GM18499 (cell line): ENCODE data around the gene ERICH3.

Source experiments
- ATAC-seq: cut with Tn5 transposase; IDR thresholded peaks from one replicate; pipeline ENCODE4 v1.9.1; 2021; ENCODE audit warnings: moderate number of reproducible peaks; ENCODE audit not compliant: insufficient read depth, unreplicated experiment

Gene ERICH3

GRCh38 chr1:74593887-74594866 is 79.4 kb downstream of the ERICH3 start:
- ATAC-seq: no peak

- ATAC-seq: no peak
Measured at GRCh38 chr1:74592580-74593355, 80.8 kb downstream of the ERICH3 start.

- no peak for ATAC-seq
Measured at GRCh38 chr1:74591949-74592348, 81.6 kb downstream of the ERICH3 start.

- no peak for ATAC-seq
Measured at GRCh38 chr1:74590288-74590687, 83.3 kb downstream of the ERICH3 start.

- ATAC-seq: no peak
Measured at GRCh38 chr1:74587888-74588287, 85.7 kb downstream of the ERICH3 start.

- ATAC-seq: no peak
Measured at GRCh38 chr1:74586253-74586897, 87.2 kb downstream of the ERICH3 start.

- no peak for ATAC-seq
Measured at GRCh38 chr1:74584185-74584584, 89.4 kb downstream of the ERICH3 start.

- ATAC-seq: no peak
Measured at GRCh38 chr1:74583397-74583796, 90.2 kb downstream of the ERICH3 start.

GRCh38 chr1:74579425-74579824 is 94.2 kb downstream of the ERICH3 start:
- ATAC-seq: peak; percentile 99

- no peak for ATAC-seq
Measured at GRCh38 chr1:74578101-74578500, 95.5 kb downstream of the ERICH3 start.

GRCh38 chr1:74571891-74572290 is 101.7 kb downstream of the ERICH3 start:
- no peak for ATAC-seq

GRCh38 chr1:74571493-74571800 is 102.1 kb downstream of the ERICH3 start:
- ATAC-seq: no peak

- ATAC-seq: no peak
Measured at GRCh38 chr1:74570797-74571492, 102.6 kb downstream of the ERICH3 start.

- ATAC-seq: no peak
Measured at GRCh38 chr1:74549932-74550331, 123.7 kb downstream of the ERICH3 start.

GRCh38 chr1:74548961-74549750 is 124.4 kb downstream of the ERICH3 start:
- ATAC-seq: no peak

GRCh38 chr1:74545821-74546220 is 127.8 kb downstream of the ERICH3 start:
- ATAC-seq: no peak

GRCh38 chr1:74534241-74534640 is 139.4 kb downstream of the ERICH3 start:
- ATAC-seq: no peak

GRCh38 chr1:74531796-74532195 is 141.8 kb downstream of the ERICH3 start:
- ATAC-seq: no peak

GRCh38 chr1:74530892-74531291 is 142.7 kb downstream of the ERICH3 start:
- ATAC-seq: no peak

- ATAC-seq: no peak
Measured at GRCh38 chr1:74528123-74528522, 145.5 kb downstream of the ERICH3 start.
